Neural progenitor cell (in vitro differentiated cells): ENCODE measurements around the gene CGREF1. TPM values are rescaled to one million over a fixed set of nuclear protein-coding genes. Genes with fewer than 3 reads are reported as not detected.

Experiments used
- DNase-seq: peaks from one replicate; pipeline ENCODE4 v3.0.0-alpha.2; 2016; ENCODE audit warnings: low spot score
- H2AFZ ChIP-seq: fragments of 200-600 bp; sonication (generic); replicated peaks from 2 replicates; pipeline ENCODE4 v1.6.1; 2016; ENCODE audit warnings: antibody characterized with exemption
- H3F3A ChIP-seq: fragments of 200-600 bp; sonication (generic); 2 replicates; pipeline ENCODE4 v1.6.1; 2016; ENCODE audit warnings: antibody characterized with exemption, low read depth
- H3K27ac ChIP-seq: fragments of 200-600 bp; sonication (generic); 2 replicates; pipeline ENCODE4 v1.5.1; 2016; ENCODE audit warnings: mild to moderate bottlenecking
- H3K27me3 ChIP-seq: fragments of 200-600 bp; sonication (generic); 2 replicates; pipeline ENCODE4 v1.6.1; 2016; ENCODE audit warnings: mild to moderate bottlenecking, moderate library complexity
- H3K36me3 ChIP-seq: fragments of 200-600 bp; sonication (generic); 2 replicates; pipeline ENCODE4 v1.5.1; 2016
- H3K4me1 ChIP-seq: fragments of 200-600 bp; sonication (generic); 2 replicates; pipeline ENCODE4 v1.6.1; 2016; ENCODE audit warnings: mixed run types
- H3K4me2 ChIP-seq: fragments of 200-600 bp; sonication (generic); 2 replicates; pipeline ENCODE4 v1.6.1; 2016
- H3K4me3 ChIP-seq: fragments of 200-600 bp; sonication (generic); 2 replicates; pipeline ENCODE4 v1.5.1; 2016
- H3K79me2 ChIP-seq: fragments of 200-600 bp; sonication (generic); 2 replicates; pipeline ENCODE4 v1.6.1; 2016; ENCODE audit warnings: low read depth
- H3K9ac ChIP-seq: fragments of 200-600 bp; sonication (generic); 2 replicates; pipeline ENCODE4 v1.6.1; 2016
- H3K9me3 ChIP-seq: fragments of 200-600 bp; sonication (generic); 2 replicates; pipeline ENCODE4 v1.5.1; 2016; ENCODE audit warnings: low read depth
- H4K20me1 ChIP-seq: fragments of 200-600 bp; sonication (generic); 2 replicates; pipeline ENCODE4 v1.6.1; 2016; ENCODE audit warnings: low read depth
- H3K27ac Mint-ChIP-seq: 3 replicates; pipeline ENCODE4 v1.8.0; 2021; ENCODE audit warnings: mixed read lengths
- H3K27me3 Mint-ChIP-seq: 2 replicates; pipeline ENCODE4 v1.8.0; 2022; ENCODE audit warnings: low read depth, mild to moderate bottlenecking, inconsistent platforms, moderate library complexity, mixed read lengths; ENCODE audit not compliant: insufficient read depth
- H3K36me3 Mint-ChIP-seq: 3 replicates; pipeline ENCODE4 v1.8.0; 2021; ENCODE audit warnings: mixed read lengths
- H3K4me1 Mint-ChIP-seq: 3 replicates; pipeline ENCODE4 v1.8.0; 2021; ENCODE audit warnings: mixed read lengths
- H3K4me3 Mint-ChIP-seq: 3 replicates; pipeline ENCODE4 v1.8.0; 2021; ENCODE audit warnings: mild to moderate bottlenecking, moderate library complexity, mixed read lengths
- H3K9me3 Mint-ChIP-seq: 3 replicates; pipeline ENCODE4 v1.8.0; 2020; ENCODE audit warnings: mixed read lengths
- EZH2 ChIP-seq: fragments of 200-600 bp; sonication (generic); IDR thresholded peaks from 2 replicates; pipeline ENCODE4 v1.6.1; 2017; ENCODE audit warnings: antibody characterized with exemption, mild to moderate bottlenecking, moderate library complexity
- EZH2phosphoT487 ChIP-seq: fragments of 200-600 bp; sonication (generic); IDR thresholded peaks from 2 replicates; pipeline ENCODE4 v1.6.1; 2017; ENCODE audit warnings: antibody characterized with exemption
- total RNA-seq: library from RNA; depleted of rRNA; stranded (reverse); fragments of >200 nt; gene quantifications from 2 replicates; pipeline ENCODE4 v1.2.3, GENCODE V29; 2015; ENCODE audit warnings: low replicate concordance
- TF ChIP-seq, protein P1 (sequence below): fragments of 200-600 bp; sonication (generic); IDR thresholded peaks from 2 replicates; pipeline ENCODE4 v1.5.1; 2017; ENCODE audit warnings: antibody characterized with exemption, mild to moderate bottlenecking

The CGREF1 gene
- total RNA-seq, 1 donor from 2014 or later, result 3.0 TPM

- H3K36me3 Mint-ChIP-seq, result peaks cover 44% of the 10 kb centered on the region
- H3K36me3 ChIP-seq, result no peaks in the 10 kb centered on the region
These were observed 60.7 kb downstream of the CGREF1 start for GRCh38 chr2:27058210-27058609.

DNA sequence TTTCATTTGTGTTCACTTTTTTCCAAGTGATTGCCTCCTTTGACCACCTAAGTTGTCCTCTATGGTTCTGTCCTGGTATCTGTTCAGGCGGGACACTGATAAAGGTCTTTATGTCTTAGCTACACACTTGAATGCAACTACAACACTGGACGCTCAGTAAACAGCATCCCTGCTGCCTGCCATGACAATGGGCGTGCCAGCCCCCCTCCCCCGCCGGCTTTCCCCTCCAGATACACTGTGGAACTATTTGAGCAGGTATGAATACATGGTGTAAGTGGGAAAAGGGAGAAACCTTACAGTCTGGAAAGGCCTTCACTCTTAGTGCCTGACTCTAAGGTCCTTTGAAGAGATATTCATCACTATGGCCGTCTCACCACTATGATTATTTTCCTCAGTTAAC, 61.7 kb downstream of the CGREF1 start:
- peaks cover 2% of the 10 kb centered on the region for H3F3A ChIP-seq
- no peaks in the 10 kb centered on the region for H4K20me1 ChIP-seq
- no peak overlapping the region for H3K27ac ChIP-seq
- H3K79me2 ChIP-seq, result no peaks in the 10 kb centered on the region
- H3K4me2 ChIP-seq, result no peak overlapping the region
- no peaks in the 10 kb centered on the region for H3K36me3 ChIP-seq
- Mint-ChIP-seq H3K9me3 (no peaks in the 10 kb centered on the region), H3K27ac (no peak overlapping the region), H3K4me3 (no peak overlapping the region), H3K36me3 (peaks cover 42% of the 10 kb centered on the region), H3K27me3 (peaks cover 6% of the 10 kb centered on the region), H3K4me1 (peaks cover 11% of the 10 kb centered on the region)
- DNase-seq, result no peak
- no peaks in the 10 kb centered on the region for H3K27me3 ChIP-seq
- no peak overlapping the region for H3K4me3 ChIP-seq
- H3K4me1 ChIP-seq, result no peaks in the 10 kb centered on the region
- no peak overlapping the region for H3K9ac ChIP-seq
- no peak overlapping the region for H2AFZ ChIP-seq
- H3K9me3 ChIP-seq, result no peaks in the 10 kb centered on the region
- TF ChIP-seq EZH2phosphoT487 (no peak), EZH2 (no peak)
- TF ChIP-seq, protein P1, sequence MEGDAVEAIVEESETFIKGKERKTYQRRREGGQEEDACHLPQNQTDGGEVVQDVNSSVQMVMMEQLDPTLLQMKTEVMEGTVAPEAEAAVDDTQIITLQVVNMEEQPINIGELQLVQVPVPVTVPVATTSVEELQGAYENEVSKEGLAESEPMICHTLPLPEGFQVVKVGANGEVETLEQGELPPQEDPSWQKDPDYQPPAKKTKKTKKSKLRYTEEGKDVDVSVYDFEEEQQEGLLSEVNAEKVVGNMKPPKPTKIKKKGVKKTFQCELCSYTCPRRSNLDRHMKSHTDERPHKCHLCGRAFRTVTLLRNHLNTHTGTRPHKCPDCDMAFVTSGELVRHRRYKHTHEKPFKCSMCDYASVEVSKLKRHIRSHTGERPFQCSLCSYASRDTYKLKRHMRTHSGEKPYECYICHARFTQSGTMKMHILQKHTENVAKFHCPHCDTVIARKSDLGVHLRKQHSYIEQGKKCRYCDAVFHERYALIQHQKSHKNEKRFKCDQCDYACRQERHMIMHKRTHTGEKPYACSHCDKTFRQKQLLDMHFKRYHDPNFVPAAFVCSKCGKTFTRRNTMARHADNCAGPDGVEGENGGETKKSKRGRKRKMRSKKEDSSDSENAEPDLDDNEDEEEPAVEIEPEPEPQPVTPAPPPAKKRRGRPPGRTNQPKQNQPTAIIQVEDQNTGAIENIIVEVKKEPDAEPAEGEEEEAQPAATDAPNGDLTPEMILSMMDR, result no peak

More at GRCh38 chr2:27058210-27058609, 60.7 kb downstream of the CGREF1 start:
- no peak overlapping the region for H2AFZ ChIP-seq
- no peak overlapping the region for H3K27ac ChIP-seq
- H3F3A ChIP-seq, result peaks cover 2% of the 10 kb centered on the region
- H3K4me1 ChIP-seq, result no peaks in the 10 kb centered on the region
- no peaks in the 10 kb centered on the region for H3K27me3 ChIP-seq
- Mint-ChIP-seq H3K27ac (no peak overlapping the region), H3K4me1 (peaks cover under 1% of the 10 kb centered on the region), H3K27me3 (peaks cover 6% of the 10 kb centered on the region), H3K9me3 (no peaks in the 10 kb centered on the region), H3K4me3 (no peak overlapping the region)
- peaks cover 6% of the 10 kb centered on the region for H4K20me1 ChIP-seq
- H3K4me2 ChIP-seq, result no peak overlapping the region
- no peak overlapping the region for H3K9ac ChIP-seq
- TF ChIP-seq, protein P1, result no peak
- TF ChIP-seq EZH2 (no peak), EZH2phosphoT487 (no peak)
- no peak overlapping the region for H3K4me3 ChIP-seq
- no peak for DNase-seq
- H3K9me3 ChIP-seq, result no peaks in the 10 kb centered on the region
- no peaks in the 10 kb centered on the region for H3K79me2 ChIP-seq

DNA sequence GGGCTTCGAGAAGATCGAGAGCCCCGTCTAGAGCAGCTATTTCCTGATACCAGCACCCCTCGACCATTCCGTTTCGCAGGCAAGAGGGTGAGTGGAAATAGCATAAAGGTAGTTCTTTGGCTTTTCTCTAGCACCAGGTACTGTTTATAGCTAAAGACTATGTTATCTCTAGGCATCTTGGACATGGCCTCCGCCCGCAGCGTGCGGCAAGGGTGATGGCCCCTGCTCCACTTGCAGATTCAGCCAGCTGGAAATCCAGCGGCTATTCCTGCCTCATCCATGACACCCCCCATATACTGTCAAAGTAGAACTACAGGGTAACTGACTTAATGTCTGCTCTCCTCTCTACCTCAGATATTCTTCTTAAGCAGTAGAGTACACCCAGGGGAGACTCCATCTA, 64.2 kb downstream of the CGREF1 start:
- no peak overlapping the region for H3K9ac ChIP-seq
- no peak overlapping the region for H3K4me3 ChIP-seq
- Mint-ChIP-seq H3K27me3 (peaks cover 20% of the 10 kb centered on the region), H3K4me1 (peaks cover 22% of the 10 kb centered on the region), H3K36me3 (peaks cover 46% of the 10 kb centered on the region), H3K27ac (no peak overlapping the region), H3K4me3 (no peak overlapping the region), H3K9me3 (peaks cover 14% of the 10 kb centered on the region)
- no peaks in the 10 kb centered on the region for H3K9me3 ChIP-seq
- no peaks in the 10 kb centered on the region for H4K20me1 ChIP-seq
- no peak overlapping the region for H3K4me2 ChIP-seq
- peaks cover 3% of the 10 kb centered on the region for H3K79me2 ChIP-seq
- H3F3A ChIP-seq, result peaks cover 20% of the 10 kb centered on the region
- no peak for DNase-seq
- H3K4me1 ChIP-seq, result no peaks in the 10 kb centered on the region
- H2AFZ ChIP-seq, result no peak overlapping the region
- TF ChIP-seq EZH2 (no peak), EZH2phosphoT487 (no peak)
- TF ChIP-seq, protein P1, result no peak
- H3K36me3 ChIP-seq, result no peaks in the 10 kb centered on the region
- H3K27ac ChIP-seq, result no peak overlapping the region
- no peaks in the 10 kb centered on the region for H3K27me3 ChIP-seq
